PFSK-1 (cell line): Measurements from ENCODE around the gene CMIP.
A peak's percentile ranks its signal among the peaks of the same experiment; 100 is the strongest.

ENCODE experiments used
- FOXP2 ChIP-seq: optimal IDR thresholded peaks from 2 replicates; pipeline ENCODE3; 2011; ENCODE audit warnings: borderline replicate concordance, control low read depth, inconsistent platforms; ENCODE audit not compliant: insufficient read depth; ENCODE audit errors: extremely low read length, extremely low read depth
- POLR2AphosphoS5 ChIP-seq: IDR thresholded peaks from 2 replicates; pipeline ENCODE4 v1.6.1; 2012; ENCODE audit warnings: low read depth, mild to moderate bottlenecking, control low read depth, low read length, moderate library complexity
- SIN3A ChIP-seq: IDR thresholded peaks from 2 replicates; pipeline ENCODE4 v1.6.1; 2012; ENCODE audit warnings: mild to moderate bottlenecking, low read length, moderate library complexity, borderline replicate concordance; ENCODE audit not compliant: insufficient read depth
- TAF1 ChIP-seq: IDR thresholded peaks from 2 replicates; pipeline ENCODE4 v1.6.1; 2012; ENCODE audit warnings: low read length, control low read depth, borderline replicate concordance; ENCODE audit not compliant: insufficient read depth
- TF ChIP-seq, protein P1 (sequence below), 2 experiments: IDR thresholded peaks; 2 replicates each; pipeline versions ENCODE4 v1.6.1 to v1.8.0; 2011 to 2012; ENCODE audit warnings: low read depth in 2 of 2, low read length in 2 of 2, control low read depth in 1 of 2, inconsistent platforms in 1 of 2, mild to moderate bottlenecking in 1 of 2, moderate library complexity in 1 of 2; ENCODE audit not compliant: insufficient read depth in 1 of 2

CMIP gene

GRCh38 chr16:81445966-81446906 is 1.6 kb downstream of the CMIP start:
- no peak for TF ChIP-seq POLR2AphosphoS5
- TF ChIP-seq, protein P1, sequence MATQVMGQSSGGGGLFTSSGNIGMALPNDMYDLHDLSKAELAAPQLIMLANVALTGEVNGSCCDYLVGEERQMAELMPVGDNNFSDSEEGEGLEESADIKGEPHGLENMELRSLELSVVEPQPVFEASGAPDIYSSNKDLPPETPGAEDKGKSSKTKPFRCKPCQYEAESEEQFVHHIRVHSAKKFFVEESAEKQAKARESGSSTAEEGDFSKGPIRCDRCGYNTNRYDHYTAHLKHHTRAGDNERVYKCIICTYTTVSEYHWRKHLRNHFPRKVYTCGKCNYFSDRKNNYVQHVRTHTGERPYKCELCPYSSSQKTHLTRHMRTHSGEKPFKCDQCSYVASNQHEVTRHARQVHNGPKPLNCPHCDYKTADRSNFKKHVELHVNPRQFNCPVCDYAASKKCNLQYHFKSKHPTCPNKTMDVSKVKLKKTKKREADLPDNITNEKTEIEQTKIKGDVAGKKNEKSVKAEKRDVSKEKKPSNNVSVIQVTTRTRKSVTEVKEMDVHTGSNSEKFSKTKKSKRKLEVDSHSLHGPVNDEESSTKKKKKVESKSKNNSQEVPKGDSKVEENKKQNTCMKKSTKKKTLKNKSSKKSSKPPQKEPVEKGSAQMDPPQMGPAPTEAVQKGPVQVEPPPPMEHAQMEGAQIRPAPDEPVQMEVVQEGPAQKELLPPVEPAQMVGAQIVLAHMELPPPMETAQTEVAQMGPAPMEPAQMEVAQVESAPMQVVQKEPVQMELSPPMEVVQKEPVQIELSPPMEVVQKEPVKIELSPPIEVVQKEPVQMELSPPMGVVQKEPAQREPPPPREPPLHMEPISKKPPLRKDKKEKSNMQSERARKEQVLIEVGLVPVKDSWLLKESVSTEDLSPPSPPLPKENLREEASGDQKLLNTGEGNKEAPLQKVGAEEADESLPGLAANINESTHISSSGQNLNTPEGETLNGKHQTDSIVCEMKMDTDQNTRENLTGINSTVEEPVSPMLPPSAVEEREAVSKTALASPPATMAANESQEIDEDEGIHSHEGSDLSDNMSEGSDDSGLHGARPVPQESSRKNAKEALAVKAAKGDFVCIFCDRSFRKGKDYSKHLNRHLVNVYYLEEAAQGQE (IDR thresholded peaks at IDR 0.05; ENCODE audit: insufficient read depth in 1 of 2, low read depth in 2 of 2, low read length in 2 of 2), result no peak
- peak; percentile 52; the same call in 1 of the 2 replicates for TF ChIP-seq SIN3A
- no peak for TF ChIP-seq TAF1

- TF ChIP-seq TAF1, result no peak
- no peak for TF ChIP-seq FOXP2
- TF ChIP-seq POLR2AphosphoS5, result no peak
- no peak for TF ChIP-seq SIN3A
- TF ChIP-seq, protein P1 (IDR thresholded peaks at IDR 0.05; ENCODE audit: insufficient read depth in 1 of 2, low read depth in 2 of 2, low read length in 2 of 2), result no peak
These were observed 2.3 kb downstream of the CMIP start for GRCh38 chr16:81446907-81447268.

DNA sequence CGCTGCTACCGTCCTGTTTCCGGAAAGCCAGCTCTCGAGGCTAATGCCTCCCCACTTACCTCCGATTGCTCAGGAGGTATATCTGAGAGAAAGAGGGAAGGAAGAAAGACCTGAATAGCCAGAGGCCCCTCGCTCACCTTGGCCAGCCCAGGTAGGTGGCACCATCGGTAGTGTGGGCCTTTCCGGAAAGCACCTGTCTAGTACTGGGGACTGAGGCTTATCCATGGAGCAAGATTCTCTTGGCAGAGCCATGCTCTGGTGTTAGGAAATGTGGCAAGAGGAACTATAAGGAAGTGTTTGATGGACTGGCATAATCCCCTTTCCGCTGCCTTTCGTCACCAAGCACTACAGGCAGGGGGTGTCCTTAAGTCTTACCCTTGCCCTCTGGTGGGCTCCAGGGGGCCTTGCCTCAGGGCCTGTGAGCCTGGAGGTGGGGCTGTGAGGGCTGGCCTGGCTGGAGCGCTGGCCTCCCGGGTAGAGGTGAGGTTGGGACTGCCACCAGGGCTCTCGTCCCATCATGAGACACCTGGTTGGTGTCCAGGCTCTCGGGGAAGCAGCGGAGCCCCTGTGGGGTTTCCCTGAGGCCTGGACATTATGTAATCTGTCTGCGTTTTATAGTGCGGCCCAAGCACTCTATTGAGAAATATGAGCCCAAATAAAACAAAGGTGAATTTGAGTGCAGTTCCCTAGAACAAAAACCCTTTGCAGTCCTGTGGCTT is 2.9 kb downstream of the CMIP start:
- TF ChIP-seq SIN3A, result no peak
- TF ChIP-seq, protein P1 (IDR thresholded peaks at IDR 0.05; ENCODE audit: insufficient read depth in 1 of 2, low read depth in 2 of 2, low read length in 2 of 2), result no peak
- TF ChIP-seq POLR2AphosphoS5, result no peak
- TF ChIP-seq FOXP2, result no peak
- TF ChIP-seq TAF1, result no peak

DNA sequence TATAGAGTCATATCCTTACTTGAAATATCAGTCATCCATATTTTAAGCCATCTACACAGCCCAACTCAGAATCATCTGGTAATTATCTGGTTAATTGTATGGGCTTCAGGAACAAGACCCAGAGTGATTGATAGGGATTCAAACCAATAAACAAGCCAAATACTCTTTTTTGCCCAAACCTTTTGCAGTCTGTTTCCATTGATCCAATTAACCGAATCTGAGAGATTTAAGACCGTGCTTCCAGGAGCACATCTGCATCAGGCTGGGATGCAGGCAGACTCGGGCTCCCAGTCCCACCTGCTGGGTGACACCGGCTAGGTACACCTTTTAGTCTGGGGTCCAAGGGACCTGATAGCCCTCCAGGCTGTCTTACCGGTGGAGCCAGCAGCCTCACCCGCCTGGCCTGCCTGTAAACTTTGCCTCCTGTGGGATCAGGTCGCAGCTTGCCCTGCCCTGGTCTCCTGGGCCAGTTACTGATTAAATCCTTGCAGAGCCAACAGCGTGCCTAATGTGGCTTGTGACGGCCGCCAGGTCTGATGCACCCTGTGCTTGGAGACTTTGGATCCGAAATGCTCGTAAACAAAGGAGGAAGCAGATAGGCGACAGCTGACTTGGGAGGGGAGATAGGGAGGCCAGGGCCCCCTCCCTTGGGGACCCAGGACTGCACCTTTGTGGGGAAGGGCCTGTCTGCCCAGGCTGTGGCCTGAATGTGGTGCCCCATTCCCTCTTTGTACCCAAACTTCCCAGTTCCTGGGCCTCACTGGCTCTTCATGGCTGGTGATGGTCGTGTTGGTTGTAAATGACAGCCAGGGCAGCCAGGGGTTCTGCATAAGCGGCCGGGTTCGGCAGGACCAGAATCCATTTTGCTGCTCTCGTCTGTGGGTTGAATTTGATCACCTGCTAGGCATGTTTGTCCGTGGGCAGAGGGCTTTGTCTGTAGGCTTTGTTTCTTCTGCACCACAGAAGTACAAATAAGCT is 3.8 kb downstream of the CMIP start:
- no peak for TF ChIP-seq TAF1
- no peak for TF ChIP-seq POLR2AphosphoS5
- TF ChIP-seq SIN3A, result no peak
- TF ChIP-seq, protein P1 (IDR thresholded peaks at IDR 0.05; ENCODE audit: insufficient read depth in 1 of 2, low read depth in 2 of 2, low read length in 2 of 2), result no peak
- no peak for TF ChIP-seq FOXP2
